GM23338 (cell line): ENCODE results near the gene FRK.

ENCODE experiments used
- CREB1 ChIP-seq: fragments of 250-450 bp; sonication (Bioruptor Pico); IDR thresholded peaks from 2 replicates; pipeline ENCODE4 v1.5.0; 2020; ENCODE audit warnings: low read depth, mild to moderate bottlenecking, moderate library complexity
- CTCF ChIP-seq, 2 experiments: fragments of 200-600 bp in 1 of 2; sonication (generic) in 1 of 2; conservative IDR thresholded peaks; 2 replicates each; pipeline versions ENCODE4 v1.5.1 to v1.6.1; 2016 to 2017; ENCODE audit warnings: antibody characterized with exemption in 2 of 2, low read depth in 2 of 2, mild to moderate bottlenecking in 2 of 2, moderate library complexity in 1 of 2
- ETS1 ChIP-seq: IDR thresholded peaks from 2 replicates; pipeline ENCODE4 v1.6.1; 2016; ENCODE audit warnings: antibody characterized with exemption
- EZH2 ChIP-seq: fragments of 200-600 bp; sonication (generic); IDR thresholded peaks from one replicate; pipeline ENCODE4 v1.8.0; 2017; ENCODE audit warnings: antibody characterized with exemption, mild to moderate bottlenecking, low read depth; ENCODE audit not compliant: unreplicated experiment
- EZH2phosphoT487 ChIP-seq: fragments of 200-600 bp; sonication (generic); IDR thresholded peaks from one replicate; pipeline ENCODE4 v1.8.1; 2018; ENCODE audit warnings: antibody characterized with exemption; ENCODE audit not compliant: unreplicated experiment
- JUNB ChIP-seq: IDR thresholded peaks from one replicate; pipeline ENCODE4 v1.6.1; 2016; ENCODE audit warnings: antibody characterized with exemption; ENCODE audit not compliant: unreplicated experiment
- NANOG ChIP-seq: IDR thresholded peaks from 2 replicates; pipeline ENCODE4 v1.6.1; 2016; ENCODE audit warnings: antibody characterized with exemption, borderline replicate concordance
- POLR2AphosphoS5 ChIP-seq: IDR thresholded peaks from 2 replicates; pipeline ENCODE4 v1.6.1; 2016; ENCODE audit warnings: antibody characterized with exemption, low read depth
- REST ChIP-seq: IDR thresholded peaks from one replicate; pipeline ENCODE4 v1.6.1; 2018; ENCODE audit warnings: antibody characterized with exemption; ENCODE audit not compliant: unreplicated experiment
- STAT1 ChIP-seq: IDR thresholded peaks from one replicate; pipeline ENCODE4 v1.6.1; 2016; ENCODE audit warnings: antibody characterized with exemption; ENCODE audit not compliant: unreplicated experiment
- ZNF114 ChIP-seq: fragments of 250-450 bp; sonication (Bioruptor Pico); IDR thresholded peaks from 2 replicates; pipeline ENCODE4 v1.5.0; 2020; ENCODE audit warnings: mild to moderate bottlenecking, moderate library complexity
- ZNF331 ChIP-seq: fragments of 250-450 bp; sonication (Bioruptor Pico); IDR thresholded peaks from 2 replicates; pipeline ENCODE4 v1.5.0; 2020; ENCODE audit warnings: low read depth, mild to moderate bottlenecking, moderate library complexity
- ZNF462 ChIP-seq: fragments of 250-450 bp; sonication (Bioruptor Pico); IDR thresholded peaks from 2 replicates; pipeline ENCODE4 v1.5.0; 2020; ENCODE audit warnings: mild to moderate bottlenecking, moderate library complexity

GRCh38 chr6:116010790-116011401 is 49.8 kb downstream of the FRK start:
- no peak for TF ChIP-seq REST
- TF ChIP-seq CTCF (conservative IDR thresholded peaks at IDR 0.05; ENCODE audit: low read depth in 2 of 2): peak; percentile 86 to 89
- no peak for TF ChIP-seq EZH2
- no peak for TF ChIP-seq POLR2AphosphoS5
- no peak for TF ChIP-seq EZH2phosphoT487
- TF ChIP-seq JUNB: no peak
- TF ChIP-seq CREB1 (CRISPR knock-in tag): no peak
- TF ChIP-seq ZNF462 (CRISPR knock-in tag): no peak
- TF ChIP-seq ETS1: no peak
- TF ChIP-seq NANOG: no peak
- TF ChIP-seq ZNF114: no peak
- TF ChIP-seq ZNF331 (CRISPR knock-in tag): no peak
- TF ChIP-seq STAT1: no peak
